Endothelial cell of umbilical vein (primary cell): ENCODE data around the gene ETHE1. TPM values are rescaled to one million over a fixed set of nuclear protein-coding genes. Genes with fewer than 3 reads are reported as not detected.

Experiments used
- BruUV-seq: library from RNA; stranded (reverse); fragments of 400-500 nt; replicated peaks from 2 replicates; lab custom pipeline; 2021; lab: Mats Ljungman, UMichigan
- CTCF ChIA-PET: fragments of 300-600, 350-600 bp; sonication (Branson Sonifier 250); formaldehyde crosslinking; loops from one replicate; lab custom pipeline; 2021; ENCODE audit warnings: antibody characterized with exemption, inconsistent platforms; lab: Charles Lee
- POLR2A ChIA-PET: fragments of 300-600, 350-600 bp; sonication (Branson Sonifier 250); formaldehyde crosslinking; loops from one replicate; lab custom pipeline; 2021; ENCODE audit warnings: antibody characterized with exemption, inconsistent platforms; lab: Charles Lee
- DNase-seq: peaks from one replicate; pipeline ENCODE4 v3.0.0-alpha.2; 2011; ENCODE audit warnings: low read depth, low spot score
- FAIRE-seq: peaks from 2 replicates; lab custom pipeline; 2011; peaks lifted over from hg19 to GRCh38; lab: Jason Lieb, UNC
- H2AFZ ChIP-seq: 2 replicates; pipeline ENCODE4 v1.6.0; 2012; ENCODE audit warnings: low read depth, low read length, control low read depth, inconsistent platforms
- H3K27ac ChIP-seq: 2 replicates; pipeline ENCODE4 v1.5.1; 2011; ENCODE audit warnings: low read depth, mild to moderate bottlenecking, control low read depth, low read length, moderate library complexity; ENCODE audit not compliant: insufficient read depth
- H3K27me3 ChIP-seq, 2 experiments: 2 replicates each; pipeline versions ENCODE4 v1.6.0 to v1.6.1; 2011; ENCODE audit warnings: low read length in 2 of 2, mixed read lengths in 1 of 2; ENCODE audit not compliant: control insufficient read depth in 2 of 2, insufficient read depth in 2 of 2
- H3K36me3 ChIP-seq, 2 experiments: 2 replicates in 1 of 2; 3 replicates in 1 of 2; pipeline ENCODE4 v1.5.1; 2011; ENCODE audit warnings: low read length in 2 of 2, mild to moderate bottlenecking in 1 of 2, moderate library complexity in 1 of 2; ENCODE audit not compliant: control insufficient read depth in 2 of 2, insufficient read depth in 2 of 2; ENCODE audit errors: extremely low read depth in 1 of 2
- H3K4me1 ChIP-seq: 3 replicates; pipeline ENCODE4 v1.5.1; 2011; ENCODE audit warnings: mild to moderate bottlenecking, low read length; ENCODE audit not compliant: control insufficient read depth, insufficient read depth; ENCODE audit errors: extremely low read depth
- H3K4me2 ChIP-seq: 2 replicates; pipeline ENCODE4 v1.6.1; 2011; ENCODE audit warnings: low read length, control low read depth, mixed read lengths; ENCODE audit not compliant: insufficient read depth
- H3K4me3 ChIP-seq, 3 experiments: fragments of 200-600 bp in 1 of 3; sonication (generic), shearing (Covaris generic) in 1 of 3; replicated peaks in 1 of 3; 2 replicates each; pipeline ENCODE4 v1.5.1; 2011 to 2016; ENCODE audit warnings: control low read depth in 3 of 3, low read length in 3 of 3, mild to moderate bottlenecking in 2 of 3, inconsistent platforms in 1 of 3, low read depth in 1 of 3, moderate library complexity in 1 of 3; ENCODE audit not compliant: insufficient read depth in 1 of 3
- H3K79me2 ChIP-seq: 2 replicates; pipeline ENCODE4 v1.6.0; 2012; ENCODE audit warnings: low read length, inconsistent platforms; ENCODE audit not compliant: control insufficient read depth, insufficient read depth
- H3K9ac ChIP-seq: replicated peaks from 2 replicates; pipeline ENCODE3; 2011; ENCODE audit warnings: low read length, control low read depth; ENCODE audit not compliant: insufficient read depth; ENCODE audit errors: extremely low read depth
- H3K9me1 ChIP-seq: replicated peaks from 3 replicates; pipeline ENCODE4 v1.6.0; 2011; ENCODE audit warnings: mild to moderate bottlenecking, low read length; ENCODE audit not compliant: control insufficient read depth, insufficient read depth; ENCODE audit errors: extremely low read depth
- H3K9me3 ChIP-seq: replicated peaks from 2 replicates; pipeline ENCODE4 v1.5.1; 2012; ENCODE audit warnings: low read length, inconsistent platforms; ENCODE audit not compliant: control insufficient read depth, insufficient read depth
- H4K20me1 ChIP-seq: replicated peaks from 2 replicates; pipeline ENCODE3; 2011; ENCODE audit warnings: mild to moderate bottlenecking, low read length; ENCODE audit not compliant: control insufficient read depth, insufficient read depth; ENCODE audit errors: extremely low read depth
- CTCF ChIP-seq, 2 donors: IDR thresholded peaks; 1 replicate in 1 of 2; 2 replicates in 1 of 2; pipeline ENCODE4 v1.5.1; 2011; ENCODE audit warnings: low read length in 2 of 2, mild to moderate bottlenecking in 2 of 2, moderate library complexity in 2 of 2, control low read depth in 1 of 2, inconsistent platforms in 1 of 2, low read depth in 1 of 2; ENCODE audit not compliant: insufficient read depth in 1 of 2; ENCODE audit errors: extremely low read depth in 1 of 2
- EZH2 ChIP-seq: IDR thresholded peaks from 2 replicates; pipeline ENCODE4 v1.6.1; 2012; ENCODE audit warnings: borderline replicate concordance, low read depth, mild to moderate bottlenecking, moderate library complexity, low read length, inconsistent platforms; ENCODE audit not compliant: severe bottlenecking
- FOS ChIP-seq: IDR thresholded peaks from 2 replicates; pipeline ENCODE4 v1.6.1; 2011; ENCODE audit warnings: mild to moderate bottlenecking, low read length, moderate library complexity, borderline replicate concordance; ENCODE audit not compliant: insufficient read depth
- GATA2 ChIP-seq: IDR thresholded peaks from 2 replicates; pipeline ENCODE4 v1.7.0; 2011; ENCODE audit warnings: low read depth, mild to moderate bottlenecking, moderate library complexity, mixed read lengths, low read length; ENCODE audit not compliant: insufficient read length, insufficient read depth
- JUN ChIP-seq: IDR thresholded peaks from 2 replicates; pipeline ENCODE4 v1.6.1; 2011; ENCODE audit warnings: borderline replicate concordance, low read depth; ENCODE audit not compliant: insufficient read length, insufficient read depth
- MAX ChIP-seq: IDR thresholded peaks from 2 replicates; pipeline ENCODE4 v1.6.1; 2011; ENCODE audit not compliant: insufficient read depth, insufficient read length
- MYC ChIP-seq: IDR thresholded peaks from one replicate; pipeline ENCODE4 v1.6.1; 2011; ENCODE audit warnings: mild to moderate bottlenecking, low read depth, low read length
- POLR2A ChIP-seq: IDR thresholded peaks from 2 replicates; pipeline ENCODE4 v1.6.1; 2012; ENCODE audit warnings: low read depth, mild to moderate bottlenecking, control low read depth, low read length
- POLR2AphosphoS5 ChIP-seq: IDR thresholded peaks from 2 replicates; pipeline ENCODE4 v1.6.1; 2012; ENCODE audit warnings: low read depth, mild to moderate bottlenecking, control low read depth, low read length, moderate library complexity; ENCODE audit not compliant: insufficient read depth
- dilution Hi-C: fragments of 300-500 bp; cut with MboI; formaldehyde crosslinking; loops from one replicate; pipeline ENCODE4 v1.15.0; 2019; ENCODE audit warnings: low sequenced_read_pairs; ENCODE audit not compliant: extremely low pct_ligation_motif_present
- intact Hi-C: fragments of 100-400 bp; cut with micrococcal nuclease; formaldehyde crosslinking; loops from one replicate; pipeline ENCODE4 v1.10.0; 2022
- polyA plus RNA-seq, 4 experiments: library from polyadenylated mRNA; depleted of rRNA in 3 of 4; stranded (reverse) in 3 of 4; unstranded in 1 of 4; fragments of >200 nt; gene quantifications; 2 replicates each; pipeline versions ENCODE4 v1.2.1 to v1.2.3, GENCODE V29; 2011 to 2012; ENCODE audit warnings: missing spikeins in 1 of 4
- total RNA-seq: library from RNA; stranded (reverse); gene quantifications from 2 replicates; pipeline ENCODE4 v1.2.3, GENCODE V29; 2021

ETHE1 gene
- total and polyA plus RNA-seq, 2 donors (not counting 3 experiments of a cell fraction or from before 2014, with no cell fraction given) = 34.5 to 124 TPM

- no peak for DNase-seq
- no peak overlapping the region for H2AFZ ChIP-seq
- ChIA-PET POLR2A (no interaction called here), CTCF (interaction anchor here (0.8 to 3.0 kb wide), 3 partner anchors 11 to 60 kb away, joined by 3 to 47 read pairs (median 27); no protein-coding TSS in a partner anchor)
- H3K36me3 ChIP-seq = peaks cover 0 to 11% of the 10 kb centered on the region in 2 experiments
- H3K27ac ChIP-seq = no peak overlapping the region
- peaks cover 11% of the 10 kb centered on the region for H3K4me1 ChIP-seq
- no peak overlapping the region for H3K4me3 ChIP-seq
- TF ChIP-seq FOS = no peak
- no peak for TF ChIP-seq MYC
- TF ChIP-seq JUN = no peak
- no peak for TF ChIP-seq POLR2AphosphoS5
- no peak for TF ChIP-seq CTCF (IDR thresholded peaks at IDR 0.05; ENCODE audit: extremely low read depth in 1 of 2, insufficient read depth in 1 of 2, low read depth in 1 of 2, low read length in 2 of 2)
- TF ChIP-seq EZH2 = no peak
- TF ChIP-seq GATA2 = no peak
- TF ChIP-seq POLR2A = no peak
- TF ChIP-seq MAX = no peak
- dilution Hi-C loops (no loop called here), intact Hi-C loops (loop anchor here (2.0 kb wide), 1 partner anchor 21 kb away; the partner anchor contains the start of gene ETHE1)
- no peaks in the 10 kb centered on the region for H4K20me1 ChIP-seq
- BruUV-seq = no TSS peak
- no peaks in the 10 kb centered on the region for H3K27me3 ChIP-seq
- no peak for FAIRE-seq
- no peaks in the 10 kb centered on the region for H3K9me3 ChIP-seq
- no peaks in the 10 kb centered on the region for H3K79me2 ChIP-seq
- H3K4me2 ChIP-seq = no peak overlapping the region
- no peak overlapping the region for H3K9ac ChIP-seq
- no peaks in the 10 kb centered on the region for H3K9me1 ChIP-seq
Measured at GRCh38 chr19:43505941-43506340, 21.1 kb downstream of the ETHE1 start.
